Breast epithelium (tissue), 4 donors: ENCODE results near the gene RAB9B. TPM values are rescaled to one million over a fixed set of nuclear protein-coding genes. Genes with fewer than 3 reads are reported as not detected.

Source experiments
- DNase-seq, 2 donors: peaks; one replicate each; pipeline ENCODE4 v3.0.0-alpha.2; 2019; ENCODE audit warnings: low spot score in 2 of 2
- H3K27ac ChIP-seq, 2 donors: fragments of 200-600 bp; sonication (generic) in 1 of 2; one replicate each; pipeline ENCODE4 v1.5.1; 2016 to 2019; ENCODE audit warnings: mild to moderate bottlenecking in 1 of 2
- H3K27me3 ChIP-seq, 2 donors: fragments of 200-600 bp; sonication (generic) in 1 of 2; one replicate each; pipeline versions ENCODE4 v1.5.1 to v1.6.0; 2017 to 2019; ENCODE audit warnings: control low read depth in 1 of 2, mild to moderate bottlenecking in 1 of 2
- H3K36me3 ChIP-seq: fragments of 200-600 bp; one replicate; pipeline ENCODE4 v1.5.1; 2019
- H3K4me1 ChIP-seq, 2 donors: fragments of 200-600 bp; sonication (generic); one replicate each; pipeline ENCODE4 v1.5.1; 2016 to 2019; ENCODE audit warnings: control low read depth in 1 of 2
- H3K4me3 ChIP-seq, 3 donors: fragments of 200-600 bp; sonication (generic); 1 replicate in 2 of 3; 2 replicates in 1 of 3; pipeline ENCODE4 v1.5.1; 2016 to 2019; ENCODE audit warnings: mild to moderate bottlenecking in 3 of 3, moderate library complexity in 2 of 3
- H3K9me3 ChIP-seq, 2 donors: fragments of 200-600 bp; sonication (generic) in 1 of 2; one replicate each; pipeline ENCODE4 v1.5.1; 2016 to 2019; ENCODE audit warnings: control low read depth in 1 of 2
- CTCF ChIP-seq, 3 donors: fragments of 450-650 bp; IDR thresholded peaks; one replicate each; pipeline ENCODE4 v1.5.1; 2016 to 2017; ENCODE audit warnings: antibody characterized with exemption in 3 of 3, mild to moderate bottlenecking in 3 of 3, moderate library complexity in 3 of 3
- POLR2A ChIP-seq: fragments of 450-650 bp; IDR thresholded peaks from one replicate; pipeline ENCODE4 v1.6.1; 2016; ENCODE audit warnings: antibody characterized with exemption, mild to moderate bottlenecking, moderate library complexity
- POLR2AphosphoS5 ChIP-seq, 3 donors: sonication (generic); formaldehyde crosslinking; IDR thresholded peaks; one replicate each; pipeline ENCODE4 v1.6.1; 2017; ENCODE audit warnings: antibody characterized with exemption in 3 of 3
- intact Hi-C: fragments of 100-400 bp; cut with DNase I; formaldehyde crosslinking; loops from one replicate; pipeline ENCODE4 v1.15.1; 2023; ENCODE audit warnings: low total_unique reads
- total RNA-seq, 3 donors: library from RNA; depleted of rRNA; stranded (reverse); fragments of >200 nt; gene quantifications; one replicate each; pipeline ENCODE4 v1.1.0, GENCODE V29; 2016

The RAB9B gene
- total RNA-seq, 3 donors from 2014 or later = 1.3 to 3.4 (median 1.9) TPM

- Histone ChIP-seq H3K4me3 (no peak overlapping the region), H3K9me3 (no peaks in the 10 kb centered on the region), H3K27me3 (peaks cover 0 to 44% of the 10 kb centered on the region in 2 donors), H3K36me3 (no peaks in the 10 kb centered on the region), H3K4me1 (no peaks in the 10 kb centered on the region), H3K27ac (no peak overlapping the region)
- DNase-seq = no peak
- intact Hi-C loops = no loop called here
- TF ChIP-seq CTCF (IDR thresholded peaks at IDR 0.05) (no peak), POLR2A (no peak), POLR2AphosphoS5 (IDR thresholded peaks at IDR 0.05) (no peak)
Measured at GRCh38 chrX:103846386-103846785, 14.3 kb upstream of the RAB9B start.

- H3K36me3 ChIP-seq = no peaks in the 10 kb centered on the region
- H3K27me3 ChIP-seq = peaks cover 0 to 36% of the 10 kb centered on the region in 2 donors
- intact Hi-C loops = no loop called here
- no peak overlapping the region for H3K27ac ChIP-seq
- TF ChIP-seq CTCF (IDR thresholded peaks at IDR 0.05) (peak; percentile 42 to 62 (median 51)), POLR2A (no peak), POLR2AphosphoS5 (IDR thresholded peaks at IDR 0.05) (no peak)
- no peaks in the 10 kb centered on the region for H3K4me1 ChIP-seq
- H3K4me3 ChIP-seq = no peak overlapping the region
- DNase-seq = peak; percentile 33 to 47
- no peaks in the 10 kb centered on the region for H3K9me3 ChIP-seq
Measured at GRCh38 chrX:103845165-103845653, 13.2 kb upstream of the RAB9B start.

GRCh38 chrX:103839404-103839803 lies 7.3 kb upstream of the RAB9B start:
- H3K27ac ChIP-seq = no peak overlapping the region
- H3K27me3 ChIP-seq = peaks cover 0 to 30% of the 10 kb centered on the region in 2 donors
- intact Hi-C loops = no loop called here
- no peaks in the 10 kb centered on the region for H3K4me1 ChIP-seq
- no peak for TF ChIP-seq POLR2AphosphoS5 (IDR thresholded peaks at IDR 0.05)
- no peaks in the 10 kb centered on the region for H3K36me3 ChIP-seq
- H3K9me3 ChIP-seq = no peaks in the 10 kb centered on the region
- DNase-seq = no peak
- no peak overlapping the region for H3K4me3 ChIP-seq

GRCh38 chrX:103831342-103831802 lies 685 bp downstream of the RAB9B start:
- H3K9me3 ChIP-seq = no peaks in the 10 kb centered on the region
- peak overlapping the region; percentile 56 to 76 (median 60) for H3K4me3 ChIP-seq
- no peaks in the 10 kb centered on the region for H3K36me3 ChIP-seq
- peaks cover 0 to 36% of the 10 kb centered on the region in 2 donors for H3K27me3 ChIP-seq
- DNase-seq = no peak
- TF ChIP-seq CTCF (IDR thresholded peaks at IDR 0.05) (no peak), POLR2AphosphoS5 (IDR thresholded peaks at IDR 0.05) (no peak), POLR2A (no peak)
- no peaks in the 10 kb centered on the region for H3K4me1 ChIP-seq
- H3K27ac ChIP-seq = peak overlapping the region; percentile 61 to 62
- intact Hi-C loops = no loop called here

- intact Hi-C loops = no loop called here
- TF ChIP-seq POLR2AphosphoS5 (IDR thresholded peaks at IDR 0.05) (no peak), CTCF (IDR thresholded peaks at IDR 0.05) (no peak), POLR2A (no peak)
- no peak for DNase-seq
- H3K4me3 ChIP-seq = no peak overlapping the region
- H3K9me3 ChIP-seq = no peaks in the 10 kb centered on the region
- no peaks in the 10 kb centered on the region for H3K36me3 ChIP-seq
- peaks cover 0 to 36% of the 10 kb centered on the region in 2 donors for H3K27me3 ChIP-seq
- no peak overlapping the region for H3K27ac ChIP-seq
- no peaks in the 10 kb centered on the region for H3K4me1 ChIP-seq
Measured at GRCh38 chrX:103830848-103831247, 1.2 kb downstream of the RAB9B start.
